RCC 7860 (cell line): ENCODE measurements around the gene INSR.

ENCODE experiments used
- DNase-seq: peaks from one replicate; pipeline ENCODE4 v3.0.0-alpha.2; 2015; ENCODE audit warnings: low spot score
- FAIRE-seq: peaks from 2 replicates; lab custom pipeline; 2012; peaks lifted over from hg19 to GRCh38; lab: Jason Lieb, UNC

The INSR gene

DNA sequence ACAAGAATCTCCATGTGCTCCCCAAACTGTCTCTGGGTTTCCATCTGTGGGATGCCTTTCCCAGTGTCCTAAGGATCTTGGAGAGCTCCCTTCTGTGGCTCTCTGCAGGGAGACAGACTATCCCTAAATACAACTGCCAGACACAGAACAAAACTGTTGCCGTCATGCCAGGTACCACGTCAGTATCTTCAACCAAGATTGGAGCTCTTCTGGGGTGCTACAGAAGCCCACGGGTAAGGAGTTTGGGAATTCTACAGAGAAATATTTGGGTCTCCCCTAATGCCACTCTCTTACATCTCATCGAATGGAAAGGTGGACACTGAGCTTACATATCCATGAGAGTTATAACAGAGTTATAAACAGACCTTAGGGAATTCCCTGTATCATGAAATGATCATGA, 230.9 kb downstream of the INSR start:
- FAIRE-seq (no peak), DNase-seq (no peak)
